A549 (cell line): ENCODE results near the gene ACP5. TPM values are rescaled to one million over a fixed set of nuclear protein-coding genes. Genes with fewer than 3 reads are reported as not detected.

Experiments used
- ATAC-seq, 2 experiments: fragments of 200-7000 bp in 1 of 2; fragments of >200 bp in 1 of 2; cut with Nextera tagmentation in 1 of 2; cut with Tn5 transposase in 1 of 2; 3 replicates each; pipeline versions ENCODE4 v1.8.0 to v1.9.1; 2018 to 2020; ENCODE audit warnings: mild to moderate bottlenecking in 1 of 2, moderate library complexity in 1 of 2
- CTCF ChIA-PET: fragments of 300-600 bp; sonication (Branson Sonifier 250); formaldehyde crosslinking; extraction: SDS; loops from one replicate; lab custom pipeline; 2021; ENCODE audit warnings: antibody characterized with exemption, inconsistent platforms; lab: Yijun Ruan, JAX
- POLR2A ChIA-PET: fragments of 350-600 bp; formaldehyde crosslinking; extraction: SDS; loops from one replicate; lab custom pipeline; 2021; ENCODE audit warnings: antibody characterized with exemption, inconsistent platforms; lab: Yijun Ruan, JAX
- DNase-seq, 2 experiments: peaks; one replicate each; pipeline versions ENCODE4 v3.0.0 to v3.0.0-alpha.2; 2011 to 2016; ENCODE audit warnings: low read depth in 1 of 2, low spot score in 1 of 2
- FAIRE-seq: peaks from 2 replicates; lab custom pipeline; 2011; peaks lifted over from hg19 to GRCh38; lab: Jason Lieb, UNC
- H3K27ac ChIP-seq, 2 experiments: fragments of >200 bp; sonication (Bioruptor Twin); formaldehyde crosslinking; 3 replicates each; pipeline ENCODE4 v1.5.1; 2016 to 2017
- H3K4me1 ChIP-seq: fragments of >200 bp; sonication (Bioruptor Twin); formaldehyde crosslinking; 3 replicates; pipeline ENCODE4 v1.6.1; 2016
- H3K4me2 ChIP-seq: fragments of >200 bp; sonication (Bioruptor Twin); formaldehyde crosslinking; 3 replicates; pipeline ENCODE4 v1.6.1; 2016
- H3K4me3 ChIP-seq: fragments of >200 bp; sonication (Bioruptor Twin); formaldehyde crosslinking; 3 replicates; pipeline ENCODE4 v1.5.1; 2016
- H3K9me3 ChIP-seq: fragments of >200 bp; sonication (Bioruptor Twin); formaldehyde crosslinking; 3 replicates; pipeline ENCODE4 v1.6.1; 2016
- CEBPB ChIP-seq, 2 experiments: fragments of >200 bp in 1 of 2; sonication (Bioruptor Twin) in 1 of 2; formaldehyde crosslinking in 1 of 2; IDR thresholded peaks; 2 replicates each; pipeline ENCODE4 v1.6.1; 2012 to 2016
- CHD2 ChIP-seq: fragments of 150-350 bp; IDR thresholded peaks from 2 replicates; pipeline ENCODE4 v1.6.1; 2014; ENCODE audit warnings: low read length; ENCODE audit not compliant: partially characterized antibody
- JUN ChIP-seq, 2 experiments: fragments of >200 bp; sonication (Bioruptor Twin); formaldehyde crosslinking; IDR thresholded peaks; 2 replicates in 1 of 2; 3 replicates in 1 of 2; pipeline ENCODE4 v1.6.1; 2016 to 2017
- KDM5A ChIP-seq: fragments of 200-600 bp; sonication (generic); IDR thresholded peaks from 2 replicates; pipeline ENCODE4 v1.6.1; 2016; ENCODE audit warnings: antibody characterized with exemption, mild to moderate bottlenecking
- MAX ChIP-seq: IDR thresholded peaks from 2 replicates; pipeline ENCODE4 v1.6.1; 2012
- MAZ ChIP-seq: fragments of 150-350 bp; IDR thresholded peaks from 2 replicates; pipeline ENCODE4 v1.6.1; 2014; ENCODE audit warnings: antibody characterized with exemption, low read depth, low read length, borderline replicate concordance
- NPAS2 ChIP-seq: fragments of 250-450 bp; sonication (Bioruptor Pico); IDR thresholded peaks from 2 replicates; pipeline ENCODE4 v1.8.0; 2022; ENCODE audit warnings: mild to moderate bottlenecking, moderate library complexity, borderline replicate concordance
- PBX3 ChIP-seq: IDR thresholded peaks from 2 replicates; pipeline ENCODE4 v1.6.1; 2012
- PHF8 ChIP-seq: fragments of 200-600 bp; sonication (generic); IDR thresholded peaks from 2 replicates; pipeline ENCODE4 v1.6.1; 2016; ENCODE audit warnings: low read depth, mild to moderate bottlenecking, antibody characterized with exemption, moderate library complexity, borderline replicate concordance
- POLR2A ChIP-seq: IDR thresholded peaks from 2 replicates; pipeline ENCODE4 v1.6.1; 2012; ENCODE audit warnings: mild to moderate bottlenecking, low read length
- RAD21 ChIP-seq, 2 experiments: fragments of >200 bp in 1 of 2; sonication (Bioruptor Twin) in 1 of 2; formaldehyde crosslinking in 1 of 2; IDR thresholded peaks in 1 of 2; conservative IDR thresholded peaks in 1 of 2; 2 replicates in 1 of 2; 3 replicates in 1 of 2; pipeline ENCODE4 v1.6.1; 2012 to 2018; ENCODE audit warnings: inconsistent platforms in 1 of 2
- RFX5 ChIP-seq: fragments of 450-650 bp; IDR thresholded peaks from 2 replicates; pipeline ENCODE4 v1.7.1; 2014; ENCODE audit warnings: antibody characterized with exemption, mild to moderate bottlenecking, moderate library complexity
- SREBF2 ChIP-seq: fragments of 450-650 bp; IDR thresholded peaks from 2 replicates; pipeline ENCODE4 v1.6.1; 2014; ENCODE audit warnings: mild to moderate bottlenecking, moderate library complexity
- ZFP36 ChIP-seq: fragments of 450-650 bp; IDR thresholded peaks from 2 replicates; pipeline ENCODE4 v1.6.1; 2014; ENCODE audit warnings: borderline replicate concordance; ENCODE audit not compliant: partially characterized antibody
- WGBS: methylation state at CpG from one replicate; pipeline ENCODE4 v1.1.6; 2017; ENCODE audit errors: missing lambda C conversion rate; 5-methylcytosine and 5-hydroxymethylcytosine counted together
- polyA plus RNA-seq, 4 experiments: library from polyadenylated mRNA; depleted of rRNA in 3 of 4; stranded (reverse); fragments of >200 nt; fragmentation: RNase III in 1 of 4; extraction: RNeasy Plus Mini Kit Qiagen cat#74134 plus additional on column Dnase treatment in 1 of 4; gene quantifications; 2 replicates in 3 of 4; 3 replicates in 1 of 4; pipeline ENCODE4 v1.2.3, GENCODE V29; 2011 to 2017
- TF ChIP-seq, protein P1 (sequence below): fragments of 200-600 bp; sonication (generic); IDR thresholded peaks from 2 replicates; pipeline ENCODE4 v1.6.1; 2016; ENCODE audit warnings: antibody characterized with exemption, mild to moderate bottlenecking, moderate library complexity

Gene ACP5
- polyA plus RNA-seq, 2 of the 4 experiments (the other 2 are of a cell fraction) = 0.05 TPM; not detected in 1

DNA sequence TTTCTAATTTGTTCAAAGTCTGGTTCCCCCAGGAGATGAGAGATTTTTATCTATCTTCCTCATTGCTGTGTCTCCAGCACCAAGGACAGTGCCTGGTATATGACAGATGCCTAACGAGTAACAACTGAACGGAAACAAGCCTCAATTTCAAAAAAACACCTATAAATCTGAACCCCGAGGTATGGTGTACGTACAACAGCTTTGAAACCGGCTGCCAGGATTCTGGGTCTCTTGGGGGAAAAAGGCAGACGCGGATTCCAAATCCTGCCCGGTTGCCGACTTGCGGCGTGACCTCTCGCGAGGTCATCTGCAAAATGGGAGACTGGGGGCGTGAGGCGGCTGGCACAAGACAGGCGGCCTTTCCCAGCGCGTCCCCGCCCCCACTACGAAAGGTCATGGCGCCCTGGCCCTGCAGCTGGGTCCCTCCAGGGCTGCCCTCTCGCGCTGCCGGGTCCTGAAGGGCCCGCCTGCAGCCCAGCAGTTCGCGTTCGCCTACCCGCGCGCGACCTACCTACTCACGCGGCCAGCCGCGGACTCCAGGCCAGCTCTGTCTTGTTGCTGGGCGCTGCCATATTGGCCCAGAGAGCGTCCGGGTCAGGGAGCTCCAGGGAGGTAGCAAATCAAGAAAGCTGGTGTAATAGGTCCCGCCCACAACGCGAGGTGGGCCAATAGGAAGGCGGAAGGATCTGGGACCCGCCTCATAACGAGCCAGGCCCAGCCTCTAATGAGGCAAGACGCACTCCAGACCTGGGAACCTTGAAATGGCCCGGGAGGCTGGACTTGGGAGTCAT lies 48.7 kb downstream of the ACP5 start, which contains the start of gene ECSIT:
TSS of gene ECSIT (minus strand) at position 584 of the 791 bp plus-strand sequence. CDS start 9,964 bp downstream, outside the sequence.
- WGBS = 1% methylated on average over 21 of the region's 47 CpGs
- TF ChIP-seq PHF8 (peak; percentile 54; the same call in 1 of the 2 replicates), MAX (0 out of 2 replicates have a peak, but pooled peaks have one; percentile 53), KDM5A (peak; percentile 91), RFX5 (peak; percentile 65; the same call in 1 of the 2 replicates), POLR2A (peak; percentile 28; the same call in 1 of the 2 replicates), RAD21 (conservative IDR thresholded peaks at IDR 0.05 in 1 of 2, IDR thresholded peaks at IDR 0.05 in 1 of 2) (no peak), JUN (IDR thresholded peaks at IDR 0.05) (peak; percentile 51 to 54; a peak in 1 of 5 replicates), CEBPB (IDR thresholded peaks at IDR 0.05) (peak in 1 of 2 experiments; percentile 31; a peak in 1 of 4 replicates), NPAS2 (no peak), CHD2 (peak; percentile 71), ZFP36 (no peak), PBX3 (no peak), MAZ (no peak), SREBF2 (no peak)
- TF ChIP-seq, protein P1, sequence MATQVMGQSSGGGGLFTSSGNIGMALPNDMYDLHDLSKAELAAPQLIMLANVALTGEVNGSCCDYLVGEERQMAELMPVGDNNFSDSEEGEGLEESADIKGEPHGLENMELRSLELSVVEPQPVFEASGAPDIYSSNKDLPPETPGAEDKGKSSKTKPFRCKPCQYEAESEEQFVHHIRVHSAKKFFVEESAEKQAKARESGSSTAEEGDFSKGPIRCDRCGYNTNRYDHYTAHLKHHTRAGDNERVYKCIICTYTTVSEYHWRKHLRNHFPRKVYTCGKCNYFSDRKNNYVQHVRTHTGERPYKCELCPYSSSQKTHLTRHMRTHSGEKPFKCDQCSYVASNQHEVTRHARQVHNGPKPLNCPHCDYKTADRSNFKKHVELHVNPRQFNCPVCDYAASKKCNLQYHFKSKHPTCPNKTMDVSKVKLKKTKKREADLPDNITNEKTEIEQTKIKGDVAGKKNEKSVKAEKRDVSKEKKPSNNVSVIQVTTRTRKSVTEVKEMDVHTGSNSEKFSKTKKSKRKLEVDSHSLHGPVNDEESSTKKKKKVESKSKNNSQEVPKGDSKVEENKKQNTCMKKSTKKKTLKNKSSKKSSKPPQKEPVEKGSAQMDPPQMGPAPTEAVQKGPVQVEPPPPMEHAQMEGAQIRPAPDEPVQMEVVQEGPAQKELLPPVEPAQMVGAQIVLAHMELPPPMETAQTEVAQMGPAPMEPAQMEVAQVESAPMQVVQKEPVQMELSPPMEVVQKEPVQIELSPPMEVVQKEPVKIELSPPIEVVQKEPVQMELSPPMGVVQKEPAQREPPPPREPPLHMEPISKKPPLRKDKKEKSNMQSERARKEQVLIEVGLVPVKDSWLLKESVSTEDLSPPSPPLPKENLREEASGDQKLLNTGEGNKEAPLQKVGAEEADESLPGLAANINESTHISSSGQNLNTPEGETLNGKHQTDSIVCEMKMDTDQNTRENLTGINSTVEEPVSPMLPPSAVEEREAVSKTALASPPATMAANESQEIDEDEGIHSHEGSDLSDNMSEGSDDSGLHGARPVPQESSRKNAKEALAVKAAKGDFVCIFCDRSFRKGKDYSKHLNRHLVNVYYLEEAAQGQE = peak; percentile 96
- TF ChIP-seq, all 56 proteins: peak for 9
- Histone ChIP-seq H3K4me1 (peaks cover 23% of the 10 kb centered on the region), H3K9me3 (no peaks in the 10 kb centered on the region), H3K4me3 (peak within 1 kb of the TSS; percentile 51), H3K27ac (peak within 1 kb of the TSS; percentile 90 to 98), H3K4me2 (peak within 1 kb of the TSS; percentile 73)
- CTCF ChIA-PET = interaction anchor here (0.8 to 1.7 kb wide), 6 partner anchors 7 to 235 kb away, joined by 3 to 4 read pairs (median 4); no protein-coding TSS in a partner anchor
- ATAC-seq = peak; percentile 98
- FAIRE-seq = no peak
- POLR2A ChIA-PET = interaction anchor here (1.0 to 1.1 kb wide), 2 partner anchors 30 to 154 kb away, joined by 5 to 6 read pairs; partner anchors contain the start of genes ELOF1 and SWSAP1
- peak; percentile 91 to 98 for DNase-seq

Other genes with a start within 250 kb of the ACP5 start
- 22.3 and 26.8 TPM in 2 replicates for gene RAB3D, start 238.0 kb downstream of the ACP5 start, polyA plus RNA-seq (2011; rRNA removed)
- 4.1 to 5.6 TPM (median 4.8 TPM) in 3 replicates for gene RAB3D, start 238.0 kb downstream of the ACP5 start, polyA plus RNA-seq (2017; fragmentation: RNase III; extraction: RNeasy Plus Mini Kit Qiagen cat#74134 plus additional on column Dnase treatment)
- 183 and 230 TPM in 2 replicates for gene TMEM205, start 231.4 kb downstream of the ACP5 start, polyA plus RNA-seq (2011; rRNA removed)
- 91.6 to 92.6 TPM (median 92.3 TPM) in 3 replicates for gene TMEM205, start 231.4 kb downstream of the ACP5 start, polyA plus RNA-seq (2017; fragmentation: RNase III; extraction: RNeasy Plus Mini Kit Qiagen cat#74134 plus additional on column Dnase treatment)
- 11.3 and 12.2 TPM in 2 replicates for gene CCDC159, start 231.1 kb downstream of the ACP5 start, polyA plus RNA-seq (2011; rRNA removed)
- gene CCDC159, start 231.1 kb downstream of the ACP5 start, polyA plus RNA-seq (2017; fragmentation: RNase III; extraction: RNeasy Plus Mini Kit Qiagen cat#74134 plus additional on column Dnase treatment) = 8.4 to 11.2 TPM (median 8.6 TPM) in 3 replicates
- 5.6 and 6.3 TPM in 2 replicates for gene PLPPR2, start 222.2 kb downstream of the ACP5 start, polyA plus RNA-seq (2011; rRNA removed)
- gene PLPPR2, start 222.2 kb downstream of the ACP5 start, polyA plus RNA-seq (2017; fragmentation: RNase III; extraction: RNeasy Plus Mini Kit Qiagen cat#74134 plus additional on column Dnase treatment) = 8.6 to 12.3 TPM (median 9.7 TPM) in 3 replicates
- gene SWSAP1, start 203.0 kb downstream of the ACP5 start, polyA plus RNA-seq (2011; rRNA removed) = 1.2 and 1.3 TPM in 2 replicates
- gene SWSAP1, start 203.0 kb downstream of the ACP5 start, polyA plus RNA-seq (2017; fragmentation: RNase III; extraction: RNeasy Plus Mini Kit Qiagen cat#74134 plus additional on column Dnase treatment) = 1.5 to 1.8 TPM (median 1.5 TPM) in 3 replicates
- 4.4 and 5.2 TPM in 2 replicates for gene EPOR, start 193.3 kb downstream of the ACP5 start, polyA plus RNA-seq (2011; rRNA removed)
- 2.8 to 3.6 TPM (median 3.3 TPM) in 3 replicates for gene EPOR, start 193.3 kb downstream of the ACP5 start, polyA plus RNA-seq (2017; fragmentation: RNase III; extraction: RNeasy Plus Mini Kit Qiagen cat#74134 plus additional on column Dnase treatment)
- gene RGL3, start 158.3 kb downstream of the ACP5 start, polyA plus RNA-seq (2011; rRNA removed) = 1.5 and 1.8 TPM in 2 replicates
- 2.3 to 4.0 TPM (median 3.7 TPM) in 3 replicates for gene RGL3, start 158.3 kb downstream of the ACP5 start, polyA plus RNA-seq (2017; fragmentation: RNase III; extraction: RNeasy Plus Mini Kit Qiagen cat#74134 plus additional on column Dnase treatment)
- 0.46 and 0.70 TPM in 2 replicates for gene ODAD3, start 142.5 kb downstream of the ACP5 start, polyA plus RNA-seq (2011; rRNA removed)
- 0.99 to 1.2 TPM (median 1.0 TPM) in 3 replicates for gene ODAD3, start 142.5 kb downstream of the ACP5 start, polyA plus RNA-seq (2017; fragmentation: RNase III; extraction: RNeasy Plus Mini Kit Qiagen cat#74134 plus additional on column Dnase treatment)
- 75.0 and 102 TPM in 2 replicates for gene PRKCSH, start 142.0 kb downstream of the ACP5 start, polyA plus RNA-seq (2011; rRNA removed)
- 206 to 215 TPM (median 212 TPM) in 3 replicates for gene PRKCSH, start 142.0 kb downstream of the ACP5 start, polyA plus RNA-seq (2017; fragmentation: RNase III; extraction: RNeasy Plus Mini Kit Qiagen cat#74134 plus additional on column Dnase treatment)
- gene ELAVL3, start 96.6 kb downstream of the ACP5 start, polyA plus RNA-seq (2011; rRNA removed) = 0.03 TPM in 1 of 2 replicates, not detected in the other
- gene ELAVL3, start 96.6 kb downstream of the ACP5 start, polyA plus RNA-seq (2017; fragmentation: RNase III; extraction: RNeasy Plus Mini Kit Qiagen cat#74134 plus additional on column Dnase treatment) = 0.01 to 0.03 TPM in 2 of 3 replicates, not detected in the other
- gene ZNF653, start 71.8 kb downstream of the ACP5 start, polyA plus RNA-seq (2011; rRNA removed) = 2.9 and 3.8 TPM in 2 replicates
- 2.9 to 4.2 TPM (median 3.8 TPM) in 3 replicates for gene ZNF653, start 71.8 kb downstream of the ACP5 start, polyA plus RNA-seq (2017; fragmentation: RNase III; extraction: RNeasy Plus Mini Kit Qiagen cat#74134 plus additional on column Dnase treatment)
- gene ECSIT, start 48.5 kb downstream of the ACP5 start, polyA plus RNA-seq (2011; rRNA removed) = 29.7 and 36.6 TPM in 2 replicates
- gene ECSIT, start 48.5 kb downstream of the ACP5 start, polyA plus RNA-seq (2017; fragmentation: RNase III; extraction: RNeasy Plus Mini Kit Qiagen cat#74134 plus additional on column Dnase treatment) = 23.0 to 24.4 TPM (median 23.8 TPM) in 3 replicates
- gene CNN1, start 38.8 kb downstream of the ACP5 start, polyA plus RNA-seq (2011; rRNA removed) = 0.62 and 0.89 TPM in 2 replicates
- 0.96 to 1.0 TPM (median 1.00 TPM) in 3 replicates for gene CNN1, start 38.8 kb downstream of the ACP5 start, polyA plus RNA-seq (2017; fragmentation: RNase III; extraction: RNeasy Plus Mini Kit Qiagen cat#74134 plus additional on column Dnase treatment)
- gene ELOF1, start 18.4 kb downstream of the ACP5 start, polyA plus RNA-seq (2011; rRNA removed) = 34.4 and 47.9 TPM in 2 replicates
- 91.5 to 97.3 TPM (median 92.7 TPM) in 3 replicates for gene ELOF1, start 18.4 kb downstream of the ACP5 start, polyA plus RNA-seq (2017; fragmentation: RNase III; extraction: RNeasy Plus Mini Kit Qiagen cat#74134 plus additional on column Dnase treatment)
- gene ZNF627, start 19.8 kb upstream of the ACP5 start, polyA plus RNA-seq (2011; rRNA removed) = 7.5 and 8.3 TPM in 2 replicates
- gene ZNF627, start 19.8 kb upstream of the ACP5 start, polyA plus RNA-seq (2017; fragmentation: RNase III; extraction: RNeasy Plus Mini Kit Qiagen cat#74134 plus additional on column Dnase treatment) = 3.7 to 4.5 TPM (median 4.3 TPM) in 3 replicates
- 3.7 and 3.9 TPM in 2 replicates for gene ZNF823, start 161.3 kb upstream of the ACP5 start, polyA plus RNA-seq (2011; rRNA removed)
- 2.4 to 2.9 TPM (median 2.7 TPM) in 3 replicates for gene ZNF823, start 161.3 kb upstream of the ACP5 start, polyA plus RNA-seq (2017; fragmentation: RNase III; extraction: RNeasy Plus Mini Kit Qiagen cat#74134 plus additional on column Dnase treatment)
- 0.01 TPM in 1 of 2 replicates, not detected in the other for gene ZNF441, start 189.4 kb upstream of the ACP5 start, polyA plus RNA-seq (2011; rRNA removed)
- gene ZNF441, start 189.4 kb upstream of the ACP5 start, polyA plus RNA-seq (2017; fragmentation: RNase III; extraction: RNeasy Plus Mini Kit Qiagen cat#74134 plus additional on column Dnase treatment) = 0.01 TPM in 1 of 3 replicates, not detected in the others
- not detected in 2 replicates for gene ZNF491, start 220.9 kb upstream of the ACP5 start, polyA plus RNA-seq (2011; rRNA removed)
- gene ZNF491, start 220.9 kb upstream of the ACP5 start, polyA plus RNA-seq (2017; fragmentation: RNase III; extraction: RNeasy Plus Mini Kit Qiagen cat#74134 plus additional on column Dnase treatment) = not detected in 3 replicates
- gene ZNF440, start 236.6 kb upstream of the ACP5 start, polyA plus RNA-seq (2011; rRNA removed) = not detected in 2 replicates
- 0.03 to 0.04 TPM in 2 of 3 replicates, not detected in the other for gene ZNF440, start 236.6 kb upstream of the ACP5 start, polyA plus RNA-seq (2017; fragmentation: RNase III; extraction: RNeasy Plus Mini Kit Qiagen cat#74134 plus additional on column Dnase treatment)